ENCODE data around the gene C2orf49.
A peak's percentile ranks its signal among the peaks of the same experiment; 100 is the strongest.

C2orf49 gene

DNA sequence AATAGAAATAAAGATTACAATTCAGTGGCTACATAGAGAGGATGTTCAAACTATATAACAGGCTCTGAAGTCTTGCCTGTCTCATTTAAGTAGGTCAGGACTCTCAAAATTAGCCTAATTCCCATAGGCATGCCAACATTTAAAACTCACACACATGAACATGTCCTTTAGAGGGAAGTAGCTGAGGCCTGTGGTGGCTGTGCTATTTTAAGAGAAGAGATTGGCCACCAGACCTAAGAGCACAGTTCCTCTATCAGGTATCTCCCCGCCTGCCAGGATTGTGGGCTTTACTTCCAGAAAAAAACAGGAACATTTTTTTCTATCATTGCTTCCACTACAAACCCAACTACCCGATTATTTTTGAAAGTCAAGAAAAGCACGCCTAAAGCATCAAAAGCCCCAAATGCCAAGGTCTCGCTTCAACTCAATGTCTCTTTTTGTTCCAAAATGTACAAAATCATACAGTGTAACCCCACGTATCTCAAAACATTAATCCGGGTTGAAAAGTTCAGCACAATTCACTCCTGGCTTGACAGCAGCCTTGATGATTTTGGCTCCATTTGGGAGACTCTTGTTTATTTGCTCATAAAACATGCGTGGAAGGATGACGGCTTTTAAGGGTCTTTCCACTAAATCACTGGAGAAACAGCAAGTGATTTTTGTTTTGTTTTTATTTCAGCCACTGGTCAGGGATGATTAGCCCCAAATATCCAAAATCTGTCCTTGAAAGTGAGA lies 46.3 kb downstream of the C2orf49 start:
- no peak for DNase-seq (ENCODE audit: low spot score)

DNA sequence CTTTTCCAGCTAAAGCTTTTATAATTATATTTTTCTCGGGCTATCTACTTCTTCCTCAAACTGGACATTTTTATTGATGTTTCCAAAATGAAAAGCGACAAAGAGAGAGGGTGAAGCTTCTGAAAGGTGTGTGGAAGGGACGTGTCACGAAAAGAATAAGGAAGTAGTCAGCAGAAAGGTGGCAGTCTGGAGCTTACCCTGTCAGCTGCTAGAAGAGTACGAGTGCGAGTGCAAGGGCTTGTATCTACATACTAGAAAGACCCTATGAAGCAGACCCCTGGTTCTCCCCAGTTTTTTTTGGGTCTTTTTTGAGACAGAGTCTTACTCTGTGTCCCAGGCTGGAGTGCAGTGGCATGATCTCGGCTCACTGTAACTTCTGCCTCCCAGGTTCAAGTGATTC lies 46.9 kb downstream of the C2orf49 start:
- no peak for DNase-seq (ENCODE audit: low spot score)

DNA sequence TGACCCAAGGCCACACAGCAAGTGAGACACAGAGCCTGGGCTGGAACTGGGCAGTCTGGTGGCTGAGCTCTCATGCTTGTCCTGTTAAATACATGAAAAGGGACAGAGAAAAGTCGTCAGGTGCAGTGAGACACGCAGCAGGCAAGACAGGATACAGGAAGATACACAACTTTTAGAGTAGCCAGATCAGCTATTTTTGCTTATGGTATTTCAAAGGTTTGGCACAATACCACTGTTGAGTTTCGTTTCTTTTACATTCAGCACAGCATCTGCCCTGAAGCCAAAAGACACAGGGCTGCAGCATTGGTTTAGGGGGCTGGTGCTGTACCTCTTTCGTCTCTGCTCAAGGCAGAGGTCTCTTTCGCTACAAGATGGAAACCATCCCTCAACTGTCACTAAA lies 47.5 kb downstream of the C2orf49 start:
- no peak for DNase-seq (ENCODE audit: low spot score)

DNA sequence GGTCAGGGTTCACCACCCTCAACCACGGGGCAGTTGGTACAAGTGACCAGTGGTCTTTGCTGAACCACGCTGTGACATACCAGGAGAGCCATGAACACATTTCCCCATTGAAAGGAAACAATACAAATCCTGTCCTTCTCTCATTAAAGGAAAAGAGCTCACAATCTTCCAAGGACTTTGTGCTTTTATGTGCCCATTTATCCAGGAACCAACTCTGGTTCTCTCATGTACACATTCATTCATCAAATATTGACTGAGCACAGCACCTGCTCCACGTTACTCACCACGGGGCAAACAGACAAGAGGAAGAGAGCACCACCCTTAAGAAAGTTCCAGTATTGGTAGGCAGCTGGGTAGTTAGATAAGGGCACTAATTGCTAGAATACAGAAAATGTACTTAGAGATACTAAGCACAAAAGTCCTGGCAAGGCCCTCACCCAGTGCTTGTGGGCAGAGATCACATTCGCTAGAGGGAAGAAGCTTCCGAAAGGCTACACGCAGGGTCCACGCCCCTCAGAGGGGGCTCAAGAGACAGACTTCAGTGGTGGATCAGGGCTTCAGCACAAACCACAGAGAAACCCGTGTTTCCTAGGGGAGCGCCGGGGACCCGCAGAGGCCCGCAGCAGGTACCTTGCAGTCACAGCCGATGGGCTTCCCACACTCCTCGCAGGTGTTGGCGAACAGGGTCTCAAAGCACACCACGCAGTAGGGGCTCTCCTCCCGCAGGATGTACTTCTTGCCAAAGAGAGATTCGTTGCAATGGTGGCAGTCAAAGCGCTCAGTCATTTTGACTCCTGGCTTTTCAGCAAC lies 48.6 kb downstream of the C2orf49 start:
- no peak for DNase-seq (ENCODE audit: low spot score)

DNA sequence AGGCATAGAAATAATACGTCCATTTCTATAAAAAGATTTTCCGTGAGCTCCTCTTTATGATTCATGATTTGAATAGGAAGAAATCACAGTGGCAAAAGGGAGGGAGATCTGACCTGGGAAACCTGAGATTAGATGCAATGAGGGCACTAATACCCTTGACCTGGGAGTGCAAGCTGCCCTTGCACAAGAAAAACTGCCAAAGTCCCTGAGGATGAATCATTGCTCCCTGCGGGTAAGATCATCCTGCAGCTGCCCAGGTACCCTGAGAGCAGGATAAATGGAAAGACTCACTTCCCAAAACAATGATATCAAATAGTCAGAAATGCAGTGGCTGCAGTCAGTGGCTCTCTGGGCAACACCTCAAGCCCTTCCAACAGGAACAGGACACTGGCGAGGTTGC lies 49.9 kb downstream of the C2orf49 start:
- DNase-seq (ENCODE audit: low spot score) = no peak

DNA sequence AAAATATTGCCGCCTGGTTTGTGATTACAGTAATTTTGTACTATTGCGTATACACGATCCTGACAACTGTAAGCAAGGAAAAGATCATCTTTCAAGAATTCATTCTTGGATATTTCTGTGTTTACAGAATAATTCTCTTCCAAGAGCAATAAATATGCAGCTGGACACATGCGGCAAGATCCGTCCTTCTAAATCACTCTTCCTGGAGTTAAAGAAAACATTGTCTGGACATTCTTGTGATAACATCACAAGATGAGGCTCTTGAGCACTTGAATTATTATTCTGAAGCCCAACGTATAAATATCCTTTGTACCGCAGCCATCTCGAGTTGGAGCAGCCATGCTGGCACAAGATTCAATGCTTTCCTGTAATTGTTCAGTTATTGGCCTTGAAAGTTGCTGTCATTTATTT lies 51.6 kb downstream of the C2orf49 start:
- DNase-seq (ENCODE audit: low spot score) = no peak

DNA sequence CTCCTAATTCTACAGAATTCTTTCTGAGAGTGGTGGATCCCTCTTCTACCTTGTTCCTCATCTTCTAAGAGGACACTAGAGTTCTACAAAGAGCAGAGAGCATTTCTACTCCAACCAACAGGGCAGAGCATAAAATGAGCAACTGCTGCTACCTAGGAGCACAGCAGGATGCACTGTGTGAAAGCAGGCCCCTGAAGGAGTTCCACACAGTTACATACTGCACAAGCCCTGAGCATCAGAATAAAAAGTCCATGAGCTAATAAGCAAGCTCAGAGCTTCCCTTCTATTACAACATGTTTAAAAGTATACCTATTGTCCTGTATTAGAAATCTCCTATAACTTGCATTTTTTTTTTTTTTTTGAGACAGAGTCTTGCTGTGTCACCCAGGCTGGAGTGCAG lies 53.1 kb downstream of the C2orf49 start:
- no peak for DNase-seq (ENCODE audit: low spot score)

DNA sequence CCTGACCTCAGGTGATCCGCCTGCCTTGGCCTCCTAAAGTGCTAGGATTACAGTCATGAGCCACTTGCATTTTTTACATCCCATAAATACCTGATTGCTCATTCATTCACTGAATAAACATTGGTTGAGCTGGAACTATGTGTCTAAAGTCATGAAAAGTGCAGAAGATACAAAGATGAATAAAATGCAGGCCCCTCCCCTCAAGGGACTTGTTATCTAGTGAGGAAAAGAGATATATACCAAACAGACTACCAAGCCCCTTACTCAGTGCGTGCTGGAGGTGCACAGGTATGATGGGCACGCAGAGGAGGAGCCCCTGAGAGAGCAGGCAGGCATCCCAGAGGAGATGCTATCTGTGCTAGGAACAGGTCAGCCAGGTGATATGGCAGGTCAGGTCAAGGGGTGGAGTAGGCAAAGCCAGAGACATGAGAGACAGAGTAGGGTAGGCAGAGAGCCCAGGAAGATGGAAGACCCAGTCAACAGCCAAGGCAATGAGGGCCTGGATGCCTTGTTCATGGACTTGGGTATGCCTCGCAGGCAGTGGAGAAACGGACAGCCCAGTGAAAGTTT lies 53.8 kb downstream of the C2orf49 start:
- DNase-seq (ENCODE audit: low spot score) = no peak

DNA sequence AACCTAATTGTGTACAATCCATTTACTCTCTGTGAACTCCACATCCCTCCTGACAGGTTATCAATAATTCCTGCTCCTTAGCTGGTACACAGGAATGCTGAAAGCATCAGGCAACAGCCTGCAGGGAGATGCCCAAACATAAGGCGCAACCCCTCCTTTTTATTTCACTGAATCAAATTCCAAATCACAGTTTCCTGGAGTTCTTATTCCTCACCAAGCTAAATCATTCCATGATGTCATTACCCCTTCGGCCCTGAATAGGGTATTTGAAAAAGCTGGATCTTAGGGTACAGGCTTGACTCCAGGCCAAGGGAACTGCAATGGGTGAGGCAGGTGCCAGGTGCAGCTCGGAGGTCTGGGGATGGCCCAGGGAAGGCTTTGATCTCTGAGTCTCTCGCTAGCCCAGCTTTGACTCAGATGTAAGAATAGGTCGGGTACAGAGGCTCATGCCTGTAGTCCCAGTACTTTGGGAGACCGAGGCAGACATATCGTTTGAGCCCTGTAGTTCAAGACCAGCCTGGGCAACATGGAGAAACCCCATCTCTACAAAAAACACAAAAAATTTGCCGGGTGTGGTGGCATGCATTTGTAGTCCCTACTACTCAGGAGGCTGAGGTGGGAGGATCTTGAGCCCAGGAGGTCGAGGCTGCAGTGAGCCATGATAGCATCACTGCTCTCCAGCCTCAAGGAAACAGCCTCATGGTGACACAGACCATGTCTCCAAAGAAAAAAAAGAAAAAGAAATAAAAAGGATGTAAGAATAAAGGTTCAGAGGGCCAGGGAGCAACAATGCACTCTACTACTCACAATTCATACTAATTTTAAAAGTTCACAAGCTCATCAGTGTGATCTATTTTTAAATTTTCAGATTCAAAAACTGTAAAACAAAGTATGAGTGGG lies 54.7 kb downstream of the C2orf49 start:
- DNase-seq (ENCODE audit: low spot score) = no peak

DNA sequence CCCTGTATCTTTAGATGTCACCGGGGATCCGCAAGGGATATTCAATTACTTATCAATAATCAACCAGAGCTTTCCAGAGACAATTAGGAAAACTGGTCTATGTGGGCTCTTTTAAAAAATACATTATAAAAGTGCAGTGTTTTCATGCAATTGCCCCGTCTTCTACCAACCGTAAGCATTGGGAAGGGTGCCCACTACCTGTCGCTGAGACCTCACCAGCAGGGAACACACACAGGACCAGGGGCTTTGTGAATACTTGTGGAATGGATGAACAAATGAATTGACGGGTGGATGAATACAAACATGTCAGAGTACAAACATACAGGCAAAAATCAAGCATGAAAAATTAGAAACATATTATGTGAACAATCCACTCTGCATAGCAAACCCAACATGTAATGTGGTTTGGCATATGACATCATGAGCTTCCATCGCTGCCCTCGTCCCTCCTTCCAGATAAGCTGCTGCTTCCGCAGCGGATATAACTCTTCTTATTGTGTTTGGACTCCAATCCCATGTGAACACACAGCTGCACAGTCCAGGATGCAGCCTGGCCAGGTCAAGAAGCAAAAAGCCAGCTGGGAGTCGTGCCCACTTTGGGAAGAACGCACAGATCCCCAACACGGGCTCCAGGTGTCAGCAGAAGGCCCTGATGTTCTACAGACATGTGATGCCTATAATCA lies 56.2 kb downstream of the C2orf49 start:
- DNase-seq (ENCODE audit: low spot score) = no peak

DNA sequence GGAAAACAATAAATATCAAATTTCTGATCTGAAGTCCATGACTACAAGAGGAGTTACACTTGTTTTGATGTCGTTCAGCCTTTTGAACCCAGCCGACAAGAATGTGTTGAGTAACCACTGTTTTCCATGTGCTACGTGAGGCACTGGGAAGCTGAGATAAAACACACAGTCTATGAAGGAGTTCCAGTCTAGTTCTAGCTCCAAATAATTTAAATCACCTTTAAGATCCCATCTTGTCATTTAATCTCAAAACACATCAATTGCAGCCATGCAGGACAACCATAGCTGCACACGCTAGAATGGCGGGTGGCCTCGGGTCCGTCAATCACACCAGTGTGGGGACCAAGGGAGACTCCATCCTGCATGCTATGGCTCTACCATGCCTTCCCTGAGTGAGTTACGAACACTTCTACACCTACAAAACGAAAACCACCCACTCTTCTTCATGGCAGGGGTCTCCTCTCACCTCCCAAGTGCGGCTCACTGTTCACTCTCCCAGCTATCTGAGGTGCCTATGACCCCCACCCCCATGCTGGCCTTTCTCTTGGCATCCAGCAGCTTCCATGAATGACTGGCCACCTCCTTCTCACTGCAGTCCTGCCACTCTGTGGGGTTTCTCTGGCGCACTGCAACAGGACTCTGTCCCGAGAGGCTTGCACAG lies 57.7 kb downstream of the C2orf49 start:
- DNase-seq (ENCODE audit: low spot score) = no peak

DNA sequence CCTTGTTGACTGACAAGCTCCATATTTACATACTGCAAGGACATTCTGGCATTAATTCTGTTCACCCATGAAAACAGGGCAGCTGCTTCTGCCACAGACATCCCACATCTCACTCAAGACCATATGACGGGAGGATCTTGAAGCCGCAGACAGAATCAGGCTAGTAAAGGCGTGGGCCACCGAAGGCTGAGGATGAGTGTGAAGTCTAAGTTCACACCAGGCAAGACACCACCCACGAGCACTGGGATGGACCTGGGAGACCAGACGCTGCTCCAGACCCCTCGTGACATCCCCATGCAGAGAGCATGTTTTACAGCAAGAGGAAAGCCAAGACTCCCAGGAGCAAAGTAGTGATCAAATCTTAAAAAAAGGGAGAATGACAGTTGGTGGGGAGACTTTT lies 58.4 kb downstream of the C2orf49 start:
- DNase-seq (ENCODE audit: low spot score) = no peak

DNA sequence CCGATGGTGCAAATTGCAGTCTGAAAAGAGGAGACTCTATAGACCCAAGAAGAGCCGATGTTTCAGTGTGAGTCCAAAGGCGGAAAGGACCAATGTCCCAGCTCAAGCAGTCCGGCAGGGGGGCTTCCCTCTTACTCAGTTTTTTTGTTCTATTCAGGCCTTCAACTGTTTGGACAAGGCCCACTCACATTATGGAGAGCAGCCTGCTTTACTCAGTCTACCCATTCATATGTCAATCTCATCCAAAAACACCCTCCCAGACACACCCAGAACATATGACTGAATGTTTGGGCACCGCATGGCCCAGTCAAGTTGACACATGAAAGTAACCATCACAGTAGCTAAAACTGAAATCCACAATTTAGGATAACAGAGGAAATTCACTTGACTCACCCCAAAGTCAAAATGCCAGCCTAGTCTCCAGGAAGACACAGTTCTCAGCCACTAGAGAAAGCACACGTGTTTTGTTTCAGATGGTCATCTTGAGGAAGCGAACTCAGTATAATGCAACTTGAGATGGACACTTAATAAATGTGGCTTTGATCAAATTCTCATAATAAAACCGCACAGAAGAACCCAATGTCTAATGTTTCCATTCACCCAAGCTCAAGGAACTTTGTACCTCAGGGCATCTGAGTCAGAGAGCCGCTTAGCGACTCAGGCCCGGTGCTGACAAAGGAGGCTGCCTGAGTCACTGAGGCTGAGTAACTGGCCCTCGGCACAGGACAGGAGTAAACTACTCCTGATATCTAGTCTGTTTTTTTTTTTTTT lies 59.1 kb downstream of the C2orf49 start:
- no peak for DNase-seq (ENCODE audit: low spot score)

DNA sequence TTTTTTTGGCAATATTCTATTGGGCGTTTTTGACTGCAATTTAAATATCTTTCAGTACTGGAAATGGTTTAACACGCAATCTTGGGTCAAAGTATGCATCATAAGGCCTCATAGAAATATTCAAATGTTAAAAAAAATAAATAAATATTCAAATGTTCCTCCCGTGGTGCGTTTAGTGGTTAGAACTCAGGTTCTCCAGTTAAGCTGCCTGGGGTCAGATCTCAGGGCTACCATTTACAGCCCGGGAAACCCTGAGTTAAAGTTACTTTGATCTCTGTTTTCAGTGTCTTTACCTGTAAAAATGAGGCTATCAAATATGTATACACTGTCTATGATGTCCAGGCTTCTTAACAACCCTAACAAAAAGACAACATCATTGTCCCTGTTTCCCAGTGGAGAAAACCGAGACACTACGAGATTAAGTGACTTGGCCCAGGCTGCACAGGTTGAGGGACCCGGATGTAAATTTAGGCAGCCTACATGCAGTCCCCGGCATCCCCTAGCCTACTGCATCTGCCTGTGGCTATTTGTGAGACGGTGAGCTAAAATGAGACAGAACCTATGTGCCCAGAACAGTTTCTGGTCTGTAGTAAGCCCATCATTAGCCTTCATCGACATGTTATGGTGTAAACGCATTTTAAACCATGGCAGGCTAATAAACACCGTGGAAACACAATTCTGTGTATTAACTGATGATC lies 59.8 kb downstream of the C2orf49 start:
- no peak for DNase-seq (ENCODE audit: low spot score)

DNA sequence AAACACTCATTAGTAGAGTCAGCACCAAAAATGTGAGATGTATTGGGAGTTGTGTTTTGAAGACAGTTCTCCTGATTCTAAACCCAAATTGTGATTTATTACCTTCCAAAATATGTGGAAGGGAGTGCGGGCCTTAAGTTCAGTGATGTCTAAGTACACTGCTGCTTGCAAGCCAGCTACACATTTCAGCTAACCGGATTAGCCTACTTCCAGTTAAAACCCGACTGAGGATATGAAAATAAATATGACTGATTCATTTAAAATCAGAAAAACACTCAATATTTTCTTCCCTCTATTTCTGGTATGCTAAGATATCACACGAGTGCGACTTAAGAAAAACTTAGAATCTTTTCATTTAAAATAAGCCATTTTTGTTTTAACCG lies 60.6 kb downstream of the C2orf49 start:
- DNase-seq (ENCODE audit: low spot score) = no peak

DNA sequence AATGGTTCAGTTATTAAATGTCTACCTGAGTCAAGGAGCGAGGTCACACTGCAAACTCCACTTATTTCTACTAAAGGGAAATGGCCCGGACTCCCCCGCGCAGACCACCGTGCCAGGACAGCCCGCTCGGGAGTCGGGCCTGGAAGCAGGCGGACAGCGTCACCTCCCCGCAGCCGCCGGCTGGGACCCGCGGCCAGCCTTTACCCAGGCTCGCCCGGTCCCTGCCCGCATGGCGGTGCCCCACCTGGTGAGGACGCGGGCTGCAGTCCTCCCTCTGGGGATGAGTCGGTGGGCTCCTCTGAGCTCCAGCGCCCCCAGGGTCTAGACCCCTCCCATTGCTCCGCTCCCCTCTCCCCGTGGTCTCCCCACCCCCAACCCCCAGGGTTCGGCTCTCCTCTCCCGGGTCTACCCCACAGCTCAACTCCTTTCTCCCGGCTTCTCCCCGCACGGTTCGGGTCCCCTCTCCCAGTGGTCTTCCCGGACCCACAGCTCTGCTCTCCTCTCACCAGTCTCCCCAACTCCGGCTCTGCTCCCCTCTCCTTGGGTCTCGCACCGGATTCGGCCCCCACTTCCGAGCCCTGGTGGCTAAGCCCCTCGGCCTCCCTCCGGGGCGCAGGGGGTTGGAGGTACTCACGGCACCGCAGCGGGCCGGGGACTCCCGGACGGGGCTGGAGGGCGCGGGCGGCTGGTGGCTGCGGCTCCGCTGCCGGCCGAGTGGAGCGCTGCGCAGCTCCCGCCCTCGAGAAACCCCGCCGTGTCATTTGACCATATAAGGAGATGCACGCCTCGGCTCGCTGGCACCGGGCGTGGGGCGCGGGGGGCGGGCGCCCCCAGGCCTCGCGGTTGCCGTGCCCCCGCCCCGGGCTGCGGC lies 61.2 kb downstream of the C2orf49 start, which contains the start of gene FHL2:
Gene FHL2 (minus strand): TSS at position 716 of the 871 bp plus-strand sequence. CDS start 12,535 bp downstream, outside the sequence.
- DNase-seq (ENCODE audit: low spot score) = peak; percentile 93

Measured in iPS-NIHi11 (cell line).